Effector CD8-positive, alpha-beta T cell (primary cell): ENCODE data around the gene NEURL4.
"Not testable (repeated sequence)": the region's sequence is repeated elsewhere in the genome, so short reads cannot be mapped to it uniquely, and the experiment has no call there.

Source experiments
- DNase-seq: peaks from one replicate; lab custom pipeline; 2025; lab: John Stamatoyannopoulos, UW

Gene NEURL4

DNA sequence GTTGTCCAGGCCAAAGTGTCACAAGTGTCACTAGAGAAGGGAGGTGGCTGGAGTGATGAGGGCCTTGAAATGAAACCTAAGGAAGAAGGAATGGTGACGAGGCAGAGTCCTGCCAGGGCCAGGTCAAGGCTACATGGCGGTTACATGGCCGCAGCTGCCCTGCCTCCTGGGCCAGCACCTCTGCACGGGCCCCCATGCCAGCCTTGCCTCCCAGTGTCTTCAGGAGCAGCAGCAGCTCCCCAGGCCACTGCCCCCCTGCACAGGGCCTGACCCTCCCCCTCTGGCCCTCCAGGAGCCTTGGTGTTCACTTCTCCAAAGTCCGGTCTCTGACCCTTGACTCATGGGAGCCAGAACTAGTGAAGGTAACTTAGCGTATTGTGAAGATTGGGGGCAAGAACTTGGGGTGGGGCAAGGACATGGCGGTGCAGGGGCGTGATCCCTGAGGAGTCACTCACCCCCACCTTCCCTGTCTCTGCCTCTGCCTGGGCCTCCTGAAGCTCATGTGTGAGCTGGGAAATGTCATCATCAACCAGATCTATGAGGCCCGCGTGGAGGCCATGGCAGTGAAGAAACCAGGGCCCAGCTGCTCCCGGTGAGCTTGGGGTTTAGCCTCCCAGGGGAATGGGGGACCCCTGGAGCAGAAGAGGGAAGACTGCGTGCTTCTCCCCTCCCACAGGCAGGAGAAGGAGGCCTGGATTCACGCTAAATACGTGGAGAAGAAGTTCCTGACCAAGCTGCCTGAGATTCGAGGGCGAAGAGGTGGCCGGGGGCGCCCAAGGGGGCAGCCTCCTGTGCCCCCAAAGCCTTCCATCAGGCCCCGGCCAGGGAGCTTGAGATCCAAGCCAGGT, 18.7 kb upstream of the NEURL4 start:
- no peak for DNase-seq

DNA sequence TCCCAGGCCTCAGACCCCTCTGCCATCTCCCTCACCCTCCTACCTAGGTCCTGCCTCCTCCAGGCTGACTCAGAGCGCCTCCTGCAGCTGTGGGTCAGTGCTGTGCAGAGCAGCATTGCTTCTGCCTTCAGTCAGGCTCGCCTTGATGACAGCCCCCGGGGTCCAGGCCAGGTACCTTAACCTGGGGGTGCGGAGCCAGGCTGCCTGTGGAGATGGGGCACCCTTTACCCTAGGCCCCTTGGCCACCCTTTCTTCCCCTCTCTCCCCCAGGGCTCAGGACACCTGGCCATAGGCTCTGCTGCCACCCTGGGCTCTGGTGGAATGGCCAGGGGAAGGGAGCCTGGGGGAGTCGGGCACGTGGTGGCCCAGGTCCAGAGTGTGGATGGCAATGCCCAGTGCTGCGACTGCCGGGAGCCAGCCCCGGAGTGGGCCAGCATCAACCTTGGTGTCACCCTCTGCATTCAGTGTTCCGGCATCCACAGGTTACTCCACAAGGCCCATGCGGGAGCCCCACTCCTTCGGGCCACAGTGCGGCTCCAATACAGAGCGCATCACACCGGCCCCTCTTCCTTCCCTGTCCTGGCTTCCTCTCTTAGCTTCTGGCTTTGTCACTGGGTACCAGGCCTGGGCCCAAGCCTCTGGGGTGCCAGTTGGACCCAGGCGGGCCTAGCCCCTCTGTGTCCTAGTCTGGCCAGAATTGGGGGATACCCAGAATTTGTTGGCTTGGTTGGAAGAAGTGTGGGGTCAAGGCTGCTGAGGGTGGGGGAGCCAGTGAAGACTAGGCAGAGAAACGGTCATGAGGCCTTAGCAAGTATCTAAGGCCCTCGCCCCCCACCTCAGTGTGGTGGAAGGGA, 17.9 kb upstream of the NEURL4 start:
- no peak for DNase-seq

DNA sequence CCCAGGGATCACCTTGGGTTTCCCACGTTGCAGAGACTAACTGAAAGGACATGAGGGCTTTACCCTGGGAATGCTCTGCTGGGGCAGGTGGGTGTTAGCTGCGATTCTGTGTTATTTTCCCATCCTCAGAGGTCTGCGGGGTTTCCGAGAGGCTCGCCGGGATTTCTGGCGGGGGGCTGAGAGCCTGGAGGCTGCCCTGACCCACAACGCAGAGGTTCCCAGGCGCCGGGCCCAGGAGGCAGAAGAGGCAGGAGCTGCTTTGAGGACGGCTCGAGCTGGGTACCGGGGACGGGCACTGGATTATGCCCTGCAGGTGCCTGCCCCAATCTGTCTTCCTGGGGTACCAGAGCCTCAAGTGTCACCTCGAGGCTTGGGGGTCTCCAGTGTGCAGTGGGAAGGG, 14.1 kb upstream of the NEURL4 start:
- DNase-seq, result no peak

DNA sequence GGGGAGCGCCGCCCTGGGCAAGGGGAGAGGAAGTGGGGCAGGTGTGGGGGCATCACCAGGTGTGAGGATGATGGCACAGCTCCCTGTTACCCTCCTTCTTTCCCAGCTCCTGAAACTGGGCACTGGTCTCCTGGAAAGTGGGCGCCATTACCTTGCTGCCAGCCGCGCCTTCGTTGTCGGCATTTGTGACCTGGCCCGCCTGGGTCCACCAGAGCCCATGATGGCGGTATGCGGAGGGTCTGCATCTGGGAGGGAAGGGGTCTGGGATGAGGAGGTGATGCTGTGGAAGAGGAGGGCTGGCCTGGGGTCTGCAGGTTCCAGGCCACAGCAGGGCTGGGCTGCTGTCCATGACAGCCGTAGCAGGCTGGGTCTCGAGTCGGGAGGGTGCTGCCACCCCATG, 12.7 kb upstream of the NEURL4 start:
- DNase-seq, result no peak

GRCh38 chr17:7340179-7340578, 11.0 kb upstream of the NEURL4 start:
- no peak for DNase-seq

- not testable (repeated sequence) for DNase-seq
Measured at GRCh38 chr17:7337600-7337999, 8.5 kb upstream of the NEURL4 start.

DNA sequence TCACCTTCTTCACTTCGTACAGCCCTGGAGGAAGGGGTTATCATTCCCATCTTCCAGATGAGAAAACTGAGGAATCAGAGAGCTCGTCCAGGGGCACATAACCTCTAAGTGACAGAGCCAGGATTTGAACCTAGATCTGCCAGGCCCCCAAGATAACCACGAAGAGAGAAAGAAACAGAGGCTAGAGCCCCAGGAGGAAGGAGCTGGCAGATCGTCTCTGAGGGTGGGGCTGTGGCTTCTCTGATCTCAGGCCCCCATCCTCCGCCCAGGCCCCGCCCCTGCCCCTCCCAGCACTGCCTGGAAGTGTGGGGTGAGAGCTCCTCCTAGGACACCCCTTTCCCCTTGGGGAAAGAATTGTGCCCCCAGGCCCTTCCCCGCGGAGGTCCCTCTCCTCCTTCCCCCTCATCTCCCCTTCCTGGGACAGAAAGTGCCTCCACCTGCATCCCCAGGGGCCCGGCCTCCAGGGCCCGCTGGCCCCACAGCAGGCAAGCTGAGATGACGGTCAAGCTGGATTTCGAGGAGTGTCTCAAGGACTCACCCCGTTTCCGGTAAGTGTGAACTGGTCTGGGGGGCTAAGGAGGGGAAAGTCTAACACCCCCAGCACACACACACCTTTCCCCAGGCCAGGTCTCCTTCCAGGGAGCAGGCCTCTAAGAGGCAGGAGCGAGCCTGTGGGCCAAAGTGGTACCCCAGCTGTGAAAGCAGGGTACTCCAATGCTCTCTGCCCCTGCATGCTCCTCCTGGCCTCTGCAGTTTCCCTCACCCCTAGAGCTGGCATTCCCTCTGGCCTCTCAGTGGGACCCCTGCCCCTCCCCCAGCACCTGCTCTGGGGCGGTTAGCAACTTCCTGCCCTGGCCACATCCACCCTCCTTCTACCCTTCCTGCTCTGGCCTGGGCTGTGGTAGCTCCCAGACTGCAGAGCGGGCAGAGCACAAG, 7.4 kb upstream of the NEURL4 start, which contains the start of gene ACAP1:
Gene ACAP1 (plus strand): TSS at position 290 of the 936 bp plus-strand sequence. CDS start 206 bp downstream, at position 496.
- DNase-seq, result peak; percentile 76

DNA sequence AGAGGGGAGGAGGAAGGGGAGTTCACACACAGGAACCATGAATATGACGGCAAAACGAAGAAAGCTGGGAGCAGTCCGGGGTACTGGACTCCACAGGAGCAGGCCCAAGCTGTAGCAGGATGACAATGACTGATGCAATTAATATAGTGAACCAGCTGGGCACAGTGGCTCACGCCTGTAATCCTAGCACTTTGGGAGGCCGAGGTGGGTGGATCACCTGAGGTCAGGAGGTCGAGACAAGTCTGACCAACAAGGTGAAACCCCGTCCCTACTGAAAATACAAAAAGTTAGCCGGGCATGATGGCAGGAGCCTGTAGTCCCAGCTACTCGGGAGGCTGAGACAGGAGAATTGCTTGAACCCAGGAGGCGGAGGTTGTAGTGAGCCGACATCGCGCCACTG, 6.6 kb upstream of the NEURL4 start:
- DNase-seq, result not testable (repeated sequence)

DNA sequence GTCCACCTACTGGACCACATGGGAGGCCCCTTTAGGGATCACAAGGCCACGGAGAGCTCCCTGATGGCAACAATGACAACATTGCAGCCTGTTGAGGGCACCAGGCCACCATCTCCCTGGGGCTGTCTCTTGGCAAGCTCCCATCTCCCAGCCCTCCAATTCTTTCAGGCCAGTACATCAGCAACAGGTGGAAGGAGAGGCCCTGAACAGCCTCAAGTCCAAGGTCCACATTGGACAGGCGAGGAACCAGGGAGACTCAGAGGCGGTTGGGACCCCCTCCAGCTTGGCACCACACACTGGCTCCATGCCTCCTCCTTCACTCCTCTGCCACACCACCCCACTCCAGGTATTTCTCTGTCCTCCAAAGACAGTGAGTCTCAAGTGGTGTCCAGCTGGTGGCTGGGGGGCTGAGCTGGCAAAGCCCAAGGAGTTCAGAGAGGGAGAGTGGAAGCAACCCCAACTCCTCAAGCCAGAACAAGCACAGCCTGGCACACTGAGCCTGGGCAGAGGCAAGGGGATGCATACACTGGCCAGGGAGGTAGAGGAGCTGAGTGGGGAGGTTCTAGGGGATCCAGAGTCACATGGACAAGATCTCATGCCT, 5.9 kb upstream of the NEURL4 start:
- no peak for DNase-seq

DNA sequence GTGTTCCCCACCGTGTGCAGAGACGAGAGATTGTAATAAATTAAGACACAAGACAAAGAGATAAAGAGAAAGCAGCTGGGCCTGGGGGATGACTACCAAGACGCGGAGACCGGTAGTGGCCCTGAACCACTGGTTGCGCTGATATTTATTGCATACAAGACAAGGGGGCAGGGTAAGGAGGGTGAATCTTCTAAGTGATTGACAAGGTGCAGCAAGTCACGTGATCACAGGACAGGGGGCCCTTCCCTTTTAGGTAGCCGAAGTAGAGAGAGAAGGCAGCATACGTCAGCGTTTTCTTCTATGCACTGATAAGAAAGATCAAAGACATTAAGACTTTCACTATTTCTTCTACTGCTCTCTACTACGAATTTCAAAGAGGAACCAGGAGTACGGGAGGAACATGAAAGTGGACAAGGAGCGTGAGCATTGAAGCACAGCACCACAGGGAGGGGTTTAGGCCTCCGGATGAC, 3.5 kb upstream of the NEURL4 start:
- DNase-seq, result peak; percentile 24

GRCh38 chr17:7332111-7332510, 3.0 kb upstream of the NEURL4 start:
- no peak for DNase-seq

- no peak for DNase-seq
Measured at GRCh38 chr17:7330638-7331015, 1.5 kb upstream of the NEURL4 start.

GRCh38 chr17:7329997-7330637, 982 bp upstream of the NEURL4 start:
- peak; percentile 73 for DNase-seq

DNA sequence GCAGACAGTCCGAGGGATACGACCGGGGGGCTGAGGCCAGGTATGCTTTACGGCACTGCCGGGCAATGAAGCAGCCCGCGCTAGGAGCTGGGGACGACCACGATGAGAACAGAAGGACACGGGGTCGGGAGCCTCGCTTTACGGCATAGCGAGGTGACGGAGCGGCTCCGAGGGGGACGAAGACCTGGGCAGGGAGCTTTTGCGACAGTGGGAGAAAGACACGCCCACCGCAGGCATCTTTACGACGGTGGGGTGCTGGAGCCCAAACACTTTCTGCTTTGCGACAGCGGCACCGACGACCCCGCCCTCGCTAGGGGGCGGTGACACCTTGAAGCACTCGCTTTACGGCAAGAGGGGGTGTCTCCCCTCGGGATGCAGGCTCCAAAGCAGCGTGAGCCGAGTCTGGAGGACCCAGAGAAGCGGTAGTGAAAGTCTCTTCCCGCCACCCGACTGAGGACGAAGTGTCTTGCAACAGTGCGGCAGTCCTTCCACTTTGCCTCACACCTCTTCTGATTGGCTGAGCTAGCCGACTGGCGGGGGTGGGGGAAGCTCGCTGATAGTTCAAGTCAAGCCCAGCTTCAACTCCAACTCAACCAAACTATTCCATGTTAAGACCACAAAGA, 350 bp upstream of the NEURL4 start:
- DNase-seq, result peak; percentile 95

DNA sequence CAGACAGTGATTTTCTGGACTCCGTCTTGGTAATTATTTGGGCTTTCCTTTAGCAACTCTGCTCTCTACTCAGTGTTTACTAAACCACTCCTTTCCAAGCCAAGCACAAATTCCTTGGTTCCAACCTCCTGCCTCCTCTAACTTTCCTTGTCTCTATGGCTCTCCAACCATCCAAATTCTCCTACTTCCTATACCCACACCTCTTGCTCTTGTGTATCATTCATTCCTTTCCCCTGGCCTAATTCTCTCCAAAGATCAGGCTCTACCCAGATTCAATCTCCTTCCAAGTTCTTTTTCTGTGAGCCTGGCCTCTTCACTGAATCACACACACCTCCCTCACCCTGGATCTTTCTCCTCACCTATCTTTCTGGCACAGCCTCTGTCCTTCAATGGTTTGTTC, 1.1 kb downstream of the NEURL4 start:
- no peak for DNase-seq

GRCh38 chr17:7327501-7327900, 1.6 kb downstream of the NEURL4 start:
- no peak for DNase-seq

- DNase-seq, result no peak
Measured at GRCh38 chr17:7327056-7327455, 2.1 kb downstream of the NEURL4 start.

GRCh38 chr17:7326186-7326585, 2.9 kb downstream of the NEURL4 start:
- no peak for DNase-seq

- no peak for DNase-seq
Measured at GRCh38 chr17:7325031-7325528, 4.1 kb downstream of the NEURL4 start.

GRCh38 chr17:7324438-7324779, 4.7 kb downstream of the NEURL4 start:
- DNase-seq, result no peak
